Parathyroid adenoma (tissue), 2 donors: ENCODE measurements around the gene GFY.

Source experiments
- H2AFZ ChIP-seq: fragments of 300-600 bp; sonication (generic); one replicate; pipeline ENCODE4 v1.7.0; 2017; ENCODE audit warnings: antibody characterized with exemption, mild to moderate bottlenecking
- H3K27ac ChIP-seq: fragments of 300-600 bp; sonication (generic); one replicate; pipeline ENCODE4 v1.7.0; 2017
- H3K27me3 ChIP-seq: fragments of 300-600 bp; sonication (generic); one replicate; pipeline ENCODE4 v1.7.0; 2017; ENCODE audit warnings: low read length; ENCODE audit not compliant: control insufficient read depth, insufficient read depth
- H3K36me3 ChIP-seq: fragments of 300-600 bp; sonication (generic); one replicate; pipeline ENCODE4 v1.7.0; 2017; ENCODE audit warnings: low read length; ENCODE audit not compliant: control insufficient read depth, insufficient read depth
- H3K4me1 ChIP-seq: fragments of 300-600 bp; sonication (generic); one replicate; pipeline ENCODE4 v1.7.0; 2017; ENCODE audit warnings: control low read depth
- H3K4me2 ChIP-seq: fragments of 300-600 bp; sonication (generic); one replicate; pipeline ENCODE4 v1.7.0; 2017; ENCODE audit warnings: low read length
- H3K4me3 ChIP-seq: fragments of 300-600 bp; sonication (generic); one replicate; pipeline ENCODE4 v1.7.0; 2017; ENCODE audit warnings: low read depth, low read length
- H3K79me2 ChIP-seq: fragments of 300-600 bp; sonication (generic); one replicate; pipeline ENCODE4 v1.7.0; 2017; ENCODE audit warnings: control low read depth
- H3K9ac ChIP-seq: fragments of 300-600 bp; sonication (generic); one replicate; pipeline ENCODE4 v1.7.0; 2017; ENCODE audit warnings: mild to moderate bottlenecking
- H3K9me3 ChIP-seq: fragments of 300-600 bp; sonication (generic); one replicate; pipeline ENCODE4 v1.7.0; 2017; ENCODE audit warnings: low read length; ENCODE audit not compliant: control insufficient read depth
- TF ChIP-seq, protein P1 (sequence below): fragments of 300-600 bp; sonication (generic); IDR thresholded peaks from one replicate; pipeline ENCODE4 v1.7.0; 2017; ENCODE audit warnings: antibody characterized with exemption, mild to moderate bottlenecking
- donor health status: primary hyperparathyroidism.

GFY gene

DNA sequence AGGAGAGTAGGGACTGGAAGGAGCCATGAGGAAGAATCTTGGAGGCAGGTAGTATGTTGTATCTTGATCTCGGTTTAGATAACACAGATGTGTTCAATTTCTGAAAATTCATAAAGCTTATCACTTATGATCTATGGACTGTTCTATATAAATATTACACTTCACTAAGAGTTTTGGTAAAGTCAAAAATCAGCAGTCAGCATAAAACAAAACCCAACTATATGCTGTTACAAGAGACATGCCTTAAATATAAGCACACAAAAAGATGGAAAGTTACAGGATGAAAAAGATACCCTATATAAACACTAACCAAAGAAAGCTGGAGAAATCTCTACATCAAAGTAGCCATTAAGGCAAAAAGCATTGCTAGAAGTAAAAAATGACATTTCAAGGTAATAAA, 41.6 kb upstream of the GFY start:
- TF ChIP-seq, protein P1, sequence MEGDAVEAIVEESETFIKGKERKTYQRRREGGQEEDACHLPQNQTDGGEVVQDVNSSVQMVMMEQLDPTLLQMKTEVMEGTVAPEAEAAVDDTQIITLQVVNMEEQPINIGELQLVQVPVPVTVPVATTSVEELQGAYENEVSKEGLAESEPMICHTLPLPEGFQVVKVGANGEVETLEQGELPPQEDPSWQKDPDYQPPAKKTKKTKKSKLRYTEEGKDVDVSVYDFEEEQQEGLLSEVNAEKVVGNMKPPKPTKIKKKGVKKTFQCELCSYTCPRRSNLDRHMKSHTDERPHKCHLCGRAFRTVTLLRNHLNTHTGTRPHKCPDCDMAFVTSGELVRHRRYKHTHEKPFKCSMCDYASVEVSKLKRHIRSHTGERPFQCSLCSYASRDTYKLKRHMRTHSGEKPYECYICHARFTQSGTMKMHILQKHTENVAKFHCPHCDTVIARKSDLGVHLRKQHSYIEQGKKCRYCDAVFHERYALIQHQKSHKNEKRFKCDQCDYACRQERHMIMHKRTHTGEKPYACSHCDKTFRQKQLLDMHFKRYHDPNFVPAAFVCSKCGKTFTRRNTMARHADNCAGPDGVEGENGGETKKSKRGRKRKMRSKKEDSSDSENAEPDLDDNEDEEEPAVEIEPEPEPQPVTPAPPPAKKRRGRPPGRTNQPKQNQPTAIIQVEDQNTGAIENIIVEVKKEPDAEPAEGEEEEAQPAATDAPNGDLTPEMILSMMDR, result no peak
- no peaks in the 10 kb centered on the region for H3K36me3 ChIP-seq
- H3K4me3 ChIP-seq, result no peak overlapping the region
- no peak overlapping the region for H3K4me2 ChIP-seq
- H3K27me3 ChIP-seq, result no peaks in the 10 kb centered on the region
- H3K79me2 ChIP-seq, result no peaks in the 10 kb centered on the region
- no peak overlapping the region for H2AFZ ChIP-seq
- H3K4me1 ChIP-seq, result no peaks in the 10 kb centered on the region
- H3K9ac ChIP-seq, result no peak overlapping the region
- H3K27ac ChIP-seq, result no peak overlapping the region
- H3K9me3 ChIP-seq, result no peaks in the 10 kb centered on the region

DNA sequence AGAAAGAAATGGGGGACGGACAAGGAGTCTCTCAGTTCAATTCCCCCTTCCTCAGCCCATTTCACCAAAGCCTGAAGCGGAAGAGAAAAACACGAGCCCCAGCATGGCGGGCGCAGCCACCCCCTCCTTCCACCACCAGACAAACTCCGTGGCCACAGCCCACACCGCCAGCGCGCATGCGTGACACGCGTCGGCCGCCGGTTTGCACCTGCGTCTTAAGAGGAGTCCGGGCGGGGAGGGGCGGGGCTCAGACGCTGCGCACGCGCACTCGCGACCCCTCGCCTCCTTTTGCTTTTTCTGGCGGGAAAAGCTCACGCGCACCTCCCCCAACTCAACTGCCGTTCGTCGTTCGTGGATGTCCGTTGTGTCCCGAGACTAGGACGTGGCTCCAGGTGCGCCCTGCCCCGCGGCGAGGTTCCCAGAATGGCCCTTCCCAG, 37.2 kb upstream of the GFY start, which contains the start of gene KASH5:
TSS of gene KASH5 (plus strand) at position 314 of the 437 bp plus-strand sequence. CDS start 2,635 bp downstream, outside the sequence.
- no peaks in the 10 kb centered on the region for H3K4me1 ChIP-seq
- no peak within 1 kb of the TSS for H3K27ac ChIP-seq
- H3K4me3 ChIP-seq, result no peak within 1 kb of the TSS

DNA sequence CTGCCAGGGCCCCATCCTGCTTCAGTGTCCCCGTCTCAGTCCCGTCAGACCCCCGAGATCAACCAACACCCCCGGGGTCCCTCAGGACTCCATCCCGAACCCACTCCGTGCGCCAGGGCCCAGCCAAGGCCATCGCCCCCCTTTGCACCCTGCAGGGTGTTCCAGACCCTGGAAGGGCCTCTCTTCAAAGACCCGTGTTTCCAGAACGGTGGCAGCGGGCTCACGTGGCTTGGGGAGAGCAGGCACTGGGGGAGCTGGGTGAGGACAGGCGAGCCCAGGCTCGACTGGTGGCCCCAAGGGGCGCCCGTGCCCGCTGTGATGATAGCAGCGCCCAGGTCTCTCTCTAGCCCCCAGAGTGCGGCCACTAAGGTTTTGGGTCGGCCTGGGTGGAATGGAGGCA, 35.8 kb upstream of the GFY start:
- Histone ChIP-seq H3K4me2 (no peak overlapping the region), H3K4me1 (no peaks in the 10 kb centered on the region), H3K9me3 (no peaks in the 10 kb centered on the region), H3K79me2 (no peaks in the 10 kb centered on the region), H2AFZ (no peak overlapping the region), H3K9ac (no peak overlapping the region), H3K27me3 (no peaks in the 10 kb centered on the region), H3K4me3 (no peak overlapping the region), H3K36me3 (no peaks in the 10 kb centered on the region), H3K27ac (no peak overlapping the region)
- TF ChIP-seq, protein P1, result no peak

More for the DNA sequence above, 37.2 kb upstream of the GFY start, which contains the start of gene KASH5:
- no peaks in the 10 kb centered on the region for H3K36me3 ChIP-seq
- no peaks in the 10 kb centered on the region for H3K9me3 ChIP-seq
- no peak within 1 kb of the TSS for H3K9ac ChIP-seq
- no peaks in the 10 kb centered on the region for H3K27me3 ChIP-seq
- no peak within 1 kb of the TSS for H3K4me2 ChIP-seq
- no peak within 1 kb of the TSS for H2AFZ ChIP-seq
- no peaks in the 10 kb centered on the region for H3K79me2 ChIP-seq
- TF ChIP-seq, protein P1, result no peak

DNA sequence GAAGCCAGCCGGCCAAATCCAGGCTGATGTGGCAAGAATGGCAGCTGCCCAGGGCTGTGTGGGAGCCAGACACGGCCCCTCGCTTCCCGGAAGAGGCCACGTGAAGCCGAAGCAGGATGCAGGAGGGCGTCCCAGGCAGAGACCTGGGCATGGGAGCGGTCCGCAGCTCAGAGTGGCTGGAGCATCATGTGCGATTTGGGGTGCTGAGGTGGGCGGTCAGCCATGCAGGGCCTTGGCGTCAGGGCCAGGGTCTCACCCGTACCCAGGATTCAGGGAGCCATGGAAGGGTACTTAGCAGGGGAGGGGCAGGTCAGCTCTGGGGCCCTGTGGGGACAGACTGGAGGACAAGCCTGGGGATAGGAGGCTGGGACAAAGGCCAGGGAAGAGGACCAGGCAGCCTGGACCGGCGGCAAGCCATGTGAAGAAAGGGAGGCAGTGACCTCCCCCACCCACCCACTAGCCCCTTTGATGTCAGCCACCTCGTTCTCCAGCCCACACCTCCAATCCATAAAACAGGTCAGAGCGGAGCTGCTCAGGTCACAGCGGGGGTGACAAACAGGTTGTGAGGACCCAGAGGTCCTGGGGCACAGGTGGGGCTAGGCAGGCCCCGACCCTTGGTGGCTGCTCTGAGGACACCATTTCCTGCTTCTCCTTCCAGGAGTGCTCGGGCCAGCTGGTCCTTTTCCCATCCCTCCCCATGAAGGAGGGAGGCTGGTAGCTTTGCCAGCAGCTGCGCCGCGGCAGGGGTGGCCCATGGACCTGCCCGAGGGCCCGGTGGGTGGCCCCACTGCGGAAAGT, 34.9 kb upstream of the GFY start:
- H3K27me3 ChIP-seq, result no peaks in the 10 kb centered on the region
- H3K9me3 ChIP-seq, result no peaks in the 10 kb centered on the region
- no peaks in the 10 kb centered on the region for H3K79me2 ChIP-seq
- H3K9ac ChIP-seq, result no peak overlapping the region
- no peaks in the 10 kb centered on the region for H3K36me3 ChIP-seq
- TF ChIP-seq, protein P1, result no peak
- H2AFZ ChIP-seq, result no peak overlapping the region
- H3K4me2 ChIP-seq, result no peak overlapping the region
- no peak overlapping the region for H3K4me3 ChIP-seq
- no peaks in the 10 kb centered on the region for H3K4me1 ChIP-seq
- no peak overlapping the region for H3K27ac ChIP-seq
